ENCODE results near the gene INO80D.

- TF ChIP-seq POLR2A (IDR thresholded peaks at IDR 0.05) (no peak), CTCF (IDR thresholded peaks at IDR 0.05) (no peak), POLR2AphosphoS5 (IDR thresholded peaks at IDR 0.05) (no peak)
Observed at GRCh38 chr2:206108713-206109112, 22.7 kb upstream of the INO80D start.
